Measurements from ENCODE around the gene SQOR. TPM values are rescaled to one million over a fixed set of nuclear protein-coding genes. Genes with fewer than 3 reads are reported as not detected.

SQOR gene
- total RNA-seq, 4 donors from 2014 or later, result 85.8 to 101 (median 96.7) TPM

DNA sequence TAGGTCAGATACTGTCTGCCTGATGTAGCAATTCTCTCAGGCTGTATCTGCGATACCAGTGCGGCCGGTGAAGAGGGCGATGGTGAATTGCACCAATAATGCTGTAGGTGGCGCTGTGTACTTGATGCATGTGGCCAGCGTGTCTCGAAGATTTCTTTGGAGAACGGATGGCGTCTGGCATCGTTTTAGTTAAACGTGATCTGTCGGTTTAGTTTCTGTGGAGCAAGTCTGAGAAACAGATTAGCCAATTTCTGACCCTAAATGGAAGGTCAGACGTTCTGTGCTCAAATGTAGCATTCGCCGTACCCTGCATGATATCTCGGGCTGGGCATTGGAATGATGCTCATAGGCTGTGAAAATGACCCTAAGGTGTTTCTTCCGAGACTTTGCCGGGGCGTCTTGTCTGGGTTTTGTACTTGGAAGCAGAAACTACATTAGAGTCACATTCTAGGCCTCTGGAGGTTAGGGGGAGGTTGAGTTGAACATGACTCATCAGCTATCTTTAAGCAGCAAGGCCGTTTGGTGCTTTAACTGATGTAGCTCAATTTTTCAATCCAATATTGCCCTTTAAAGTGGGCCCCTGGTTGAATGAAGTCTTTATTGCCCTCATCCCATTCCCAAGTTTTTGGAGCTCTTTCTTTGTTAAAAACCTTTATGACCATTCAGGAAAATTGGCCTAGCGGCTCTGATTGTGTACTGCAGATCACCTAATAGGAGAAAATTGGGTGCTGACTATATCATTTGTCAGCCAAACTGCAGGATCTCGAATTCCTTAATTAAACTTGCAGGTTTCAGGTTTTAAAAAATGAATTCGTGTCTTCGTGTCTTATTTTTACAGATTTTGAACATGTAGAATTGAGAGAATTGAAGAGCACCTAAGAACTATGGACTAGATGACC, 80.0 kb downstream of the SQOR start:
- Histone ChIP-seq H3K4me3 (no peak overlapping the region), H3K4me1 (no peaks in the 10 kb centered on the region)

DNA sequence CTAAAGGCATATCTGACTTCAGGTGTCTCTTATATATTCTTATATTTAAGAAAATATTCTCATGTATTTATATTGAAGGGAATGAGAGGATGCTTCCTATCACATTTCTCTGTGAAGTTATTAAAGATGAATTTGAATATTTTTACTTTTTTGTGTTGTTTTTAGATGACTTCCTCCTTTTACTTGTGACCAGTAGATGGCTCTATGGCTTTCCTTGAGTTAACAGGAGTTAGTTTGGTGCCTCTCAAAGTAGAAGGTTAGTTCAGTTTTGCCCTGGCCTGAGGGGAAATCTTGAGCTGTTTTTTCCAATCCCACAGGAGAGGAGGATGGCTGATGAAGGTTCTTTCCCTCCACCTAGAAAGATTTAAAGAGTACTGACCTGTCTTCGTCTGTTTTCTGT, 80.7 kb downstream of the SQOR start:
- Histone ChIP-seq H3K27me3 (no peaks in the 10 kb centered on the region), H3K27ac (no peak overlapping the region), H3K9me3 (no peaks in the 10 kb centered on the region), H3K4me1 (no peaks in the 10 kb centered on the region), H3K36me3 (no peaks in the 10 kb centered on the region), H3K4me3 (no peak overlapping the region)
- TF ChIP-seq POLR2A (IDR thresholded peaks at IDR 0.05), result no peak
- DNase-seq, result no peak

More for the DNA sequence above, 80.0 kb downstream of the SQOR start:
- H3K27me3 ChIP-seq, result no peaks in the 10 kb centered on the region
- no peak overlapping the region for H3K27ac ChIP-seq
- H3K36me3 ChIP-seq, result no peaks in the 10 kb centered on the region
- DNase-seq, result peak in 2 of 3 donors; percentile 62 to 70
- no peaks in the 10 kb centered on the region for H3K9me3 ChIP-seq
- TF ChIP-seq POLR2A (IDR thresholded peaks at IDR 0.05), result no peak
- TF ChIP-seq, protein P1, sequence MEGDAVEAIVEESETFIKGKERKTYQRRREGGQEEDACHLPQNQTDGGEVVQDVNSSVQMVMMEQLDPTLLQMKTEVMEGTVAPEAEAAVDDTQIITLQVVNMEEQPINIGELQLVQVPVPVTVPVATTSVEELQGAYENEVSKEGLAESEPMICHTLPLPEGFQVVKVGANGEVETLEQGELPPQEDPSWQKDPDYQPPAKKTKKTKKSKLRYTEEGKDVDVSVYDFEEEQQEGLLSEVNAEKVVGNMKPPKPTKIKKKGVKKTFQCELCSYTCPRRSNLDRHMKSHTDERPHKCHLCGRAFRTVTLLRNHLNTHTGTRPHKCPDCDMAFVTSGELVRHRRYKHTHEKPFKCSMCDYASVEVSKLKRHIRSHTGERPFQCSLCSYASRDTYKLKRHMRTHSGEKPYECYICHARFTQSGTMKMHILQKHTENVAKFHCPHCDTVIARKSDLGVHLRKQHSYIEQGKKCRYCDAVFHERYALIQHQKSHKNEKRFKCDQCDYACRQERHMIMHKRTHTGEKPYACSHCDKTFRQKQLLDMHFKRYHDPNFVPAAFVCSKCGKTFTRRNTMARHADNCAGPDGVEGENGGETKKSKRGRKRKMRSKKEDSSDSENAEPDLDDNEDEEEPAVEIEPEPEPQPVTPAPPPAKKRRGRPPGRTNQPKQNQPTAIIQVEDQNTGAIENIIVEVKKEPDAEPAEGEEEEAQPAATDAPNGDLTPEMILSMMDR (IDR thresholded peaks at IDR 0.05), result peak; percentile 25 to 69 (median 64)

DNA sequence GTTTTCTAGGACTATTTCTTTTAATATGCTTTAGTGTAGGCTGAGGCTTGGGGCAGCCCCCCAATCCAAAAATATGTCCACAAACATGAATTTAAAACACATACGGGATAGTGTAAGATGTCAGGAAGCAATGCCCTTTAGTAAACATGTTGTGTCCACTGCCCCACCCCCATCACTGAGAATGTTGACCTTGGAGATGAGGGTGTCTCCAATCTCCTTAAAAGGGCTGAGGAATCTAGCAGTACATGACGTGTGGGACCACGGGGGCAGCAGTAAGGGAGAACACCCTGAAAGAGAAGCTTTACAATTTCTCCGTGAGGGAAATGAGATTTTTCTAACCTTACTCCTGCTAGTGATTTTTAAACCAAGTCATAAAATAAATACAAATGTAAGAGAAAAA, 84.7 kb downstream of the SQOR start:
- Histone ChIP-seq H3K4me3 (no peak overlapping the region), H3K36me3 (no peaks in the 10 kb centered on the region)
- DNase-seq, result no peak

DNA sequence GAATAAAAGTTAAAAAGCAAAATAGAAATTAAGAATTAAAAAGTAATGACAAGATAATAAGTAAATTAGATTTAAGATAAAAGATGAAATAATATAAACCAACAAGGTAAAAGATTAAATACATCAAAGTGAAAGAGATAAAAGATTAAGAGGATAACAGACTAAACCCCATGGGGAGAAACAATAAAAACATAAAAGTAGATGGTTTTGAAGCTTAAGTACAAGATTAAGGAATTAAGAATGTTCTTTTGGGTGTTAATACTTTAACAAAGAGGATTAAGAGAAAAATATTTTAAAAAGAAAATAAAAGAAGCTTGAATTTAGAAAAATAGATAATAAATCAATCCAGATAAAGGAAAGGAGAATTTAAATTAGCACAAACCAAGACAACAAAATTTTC, 85.4 kb downstream of the SQOR start:
- Histone ChIP-seq H3K27ac (no peak overlapping the region), H3K36me3 (no peaks in the 10 kb centered on the region), H3K27me3 (no peaks in the 10 kb centered on the region), H3K9me3 (no peaks in the 10 kb centered on the region), H3K4me1 (no peaks in the 10 kb centered on the region), H3K4me3 (no peak overlapping the region)
- no peak for DNase-seq
- no peak for TF ChIP-seq POLR2A (IDR thresholded peaks at IDR 0.05)
- TF ChIP-seq, protein P1 (IDR thresholded peaks at IDR 0.05), result no peak

More for the DNA sequence above, 84.7 kb downstream of the SQOR start:
- H3K4me1 ChIP-seq, result no peaks in the 10 kb centered on the region
- no peak overlapping the region for H3K27ac ChIP-seq
- H3K27me3 ChIP-seq, result no peaks in the 10 kb centered on the region
- no peaks in the 10 kb centered on the region for H3K9me3 ChIP-seq
- TF ChIP-seq, protein P1 (IDR thresholded peaks at IDR 0.05), result no peak
- TF ChIP-seq POLR2A (IDR thresholded peaks at IDR 0.05), result no peak

DNA sequence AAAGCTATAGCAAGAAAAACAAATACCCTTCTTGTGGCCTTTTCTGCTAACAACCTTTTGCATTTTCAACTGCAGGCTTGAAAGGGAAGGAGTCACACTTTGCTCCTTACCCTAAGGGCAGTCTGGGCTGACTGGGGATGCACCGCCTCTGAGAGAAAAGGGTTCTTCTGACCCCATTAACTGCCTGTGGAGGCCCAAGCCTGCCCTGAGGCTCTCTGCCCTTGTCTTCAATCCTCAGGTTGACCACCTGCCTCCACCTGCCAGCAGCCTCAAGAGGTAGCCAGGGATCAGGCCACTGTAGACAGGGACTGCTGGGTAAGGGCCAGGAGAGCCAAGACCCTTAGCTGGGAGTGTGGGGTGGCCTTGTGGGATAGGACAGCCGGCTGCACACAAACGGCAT, 93.8 kb downstream of the SQOR start:
- Histone ChIP-seq H3K4me3 (no peak overlapping the region), H3K27ac (no peak overlapping the region), H3K9me3 (no peaks in the 10 kb centered on the region), H3K4me1 (no peaks in the 10 kb centered on the region), H3K36me3 (no peaks in the 10 kb centered on the region), H3K27me3 (no peaks in the 10 kb centered on the region)
- DNase-seq, result no peak
- TF ChIP-seq POLR2A (IDR thresholded peaks at IDR 0.05), result no peak
- TF ChIP-seq, protein P1 (IDR thresholded peaks at IDR 0.05), result no peak

DNA sequence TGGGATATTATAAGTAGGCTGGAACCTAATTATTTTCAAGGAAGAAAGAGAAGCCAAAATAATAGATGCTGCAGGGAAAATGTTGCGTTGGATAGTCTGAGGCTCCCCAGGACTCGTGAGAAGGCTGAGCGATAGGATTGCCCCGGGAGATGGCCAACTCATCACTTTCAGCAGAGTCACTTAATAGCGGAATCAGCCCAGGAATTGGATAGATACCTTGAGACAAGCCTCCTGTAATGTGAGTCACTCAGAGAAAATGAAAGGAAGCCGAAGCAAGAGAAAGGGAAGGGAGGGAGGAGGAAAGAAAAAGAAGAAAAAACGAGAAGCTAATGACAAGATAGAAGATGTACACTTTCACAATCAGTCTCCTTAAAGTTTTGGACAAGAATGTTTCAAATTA, 94.3 kb downstream of the SQOR start:
- no peak for DNase-seq
- Histone ChIP-seq H3K27me3 (no peaks in the 10 kb centered on the region), H3K27ac (no peak overlapping the region), H3K9me3 (no peaks in the 10 kb centered on the region), H3K4me3 (no peak overlapping the region), H3K36me3 (no peaks in the 10 kb centered on the region), H3K4me1 (no peaks in the 10 kb centered on the region)
- TF ChIP-seq POLR2A (IDR thresholded peaks at IDR 0.05), result no peak
- TF ChIP-seq, protein P1 (IDR thresholded peaks at IDR 0.05), result no peak
